ENCODE measurements around the gene THRSP. TPM values are rescaled to one million over a fixed set of nuclear protein-coding genes. Genes with fewer than 3 reads are reported as not detected.
"Not testable (repeated sequence)": the region's sequence is repeated elsewhere in the genome, so short reads cannot be mapped to it uniquely, and the experiment has no call there.

The THRSP gene
- total RNA-seq, 2 experiments from 2014 or later, result not detected

DNA sequence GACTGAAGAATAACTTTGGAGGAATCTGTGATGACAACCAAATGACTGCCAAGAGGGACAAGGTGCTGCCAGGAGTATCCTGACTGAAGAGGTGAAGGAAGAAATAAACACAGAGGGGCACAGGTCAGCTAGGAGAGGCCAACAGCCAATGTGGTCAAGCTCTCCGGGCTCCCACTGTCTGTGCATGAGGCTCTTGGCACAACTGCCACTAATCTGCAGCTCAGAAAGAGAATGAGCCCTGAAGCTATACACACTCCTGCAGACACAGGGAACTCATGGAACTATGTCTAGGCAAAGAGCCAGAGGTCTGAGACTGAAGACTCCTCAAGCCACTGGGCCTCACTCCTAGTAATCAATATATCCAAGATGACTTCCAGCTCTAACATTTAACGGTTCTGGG is 7.0 kb downstream of the THRSP start:
- H3K36me3 Mint-ChIP-seq, result peaks cover 21% of the 10 kb centered on the region
- H3K4me1 Mint-ChIP-seq, result peaks cover 11% of the 10 kb centered on the region
- H3K27ac Mint-ChIP-seq, result no peak overlapping the region
- H3K27me3 Mint-ChIP-seq, result no peaks in the 10 kb centered on the region
- no peaks in the 10 kb centered on the region for H3K9me3 Mint-ChIP-seq
- DNase-seq, result no peak
- no peak overlapping the region for H3K4me3 Mint-ChIP-seq

DNA sequence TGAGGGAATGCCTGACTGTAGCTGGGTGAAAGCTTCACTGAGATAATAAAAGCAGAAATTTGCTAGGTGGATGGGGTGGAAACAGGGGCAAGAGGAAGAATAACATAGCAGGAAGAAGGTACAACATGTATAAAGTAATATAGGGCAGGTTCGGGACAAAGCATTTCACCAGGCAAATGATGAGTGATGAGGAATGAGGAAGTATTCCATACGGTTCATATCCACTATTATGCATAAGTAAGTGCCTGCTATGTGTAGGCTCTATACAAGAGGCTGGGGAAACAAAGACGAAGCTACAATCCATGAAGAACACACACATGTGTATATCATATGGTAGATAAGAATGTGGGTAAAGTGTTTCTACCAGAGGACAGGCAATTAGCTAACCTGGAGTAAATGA is 8.1 kb downstream of the THRSP start:
- H3K36me3 Mint-ChIP-seq, result peaks cover 19% of the 10 kb centered on the region
- no peaks in the 10 kb centered on the region for H3K27me3 Mint-ChIP-seq

GRCh38 chr11:78072455-78072854 is 8.8 kb downstream of the THRSP start:
- Mint-ChIP-seq H3K27ac (no peak overlapping the region), H3K36me3 (peaks cover 14% of the 10 kb centered on the region), H3K4me1 (peaks cover 23% of the 10 kb centered on the region), H3K4me3 (no peak overlapping the region), H3K9me3 (no peaks in the 10 kb centered on the region), H3K27me3 (no peaks in the 10 kb centered on the region)
- no peak for DNase-seq

More for the DNA sequence above, 8.1 kb downstream of the THRSP start:
- H3K4me3 Mint-ChIP-seq, result no peak overlapping the region
- H3K9me3 Mint-ChIP-seq, result no peaks in the 10 kb centered on the region
- H3K27ac Mint-ChIP-seq, result no peak overlapping the region
- H3K4me1 Mint-ChIP-seq, result peaks cover 19% of the 10 kb centered on the region
- no peak for DNase-seq

DNA sequence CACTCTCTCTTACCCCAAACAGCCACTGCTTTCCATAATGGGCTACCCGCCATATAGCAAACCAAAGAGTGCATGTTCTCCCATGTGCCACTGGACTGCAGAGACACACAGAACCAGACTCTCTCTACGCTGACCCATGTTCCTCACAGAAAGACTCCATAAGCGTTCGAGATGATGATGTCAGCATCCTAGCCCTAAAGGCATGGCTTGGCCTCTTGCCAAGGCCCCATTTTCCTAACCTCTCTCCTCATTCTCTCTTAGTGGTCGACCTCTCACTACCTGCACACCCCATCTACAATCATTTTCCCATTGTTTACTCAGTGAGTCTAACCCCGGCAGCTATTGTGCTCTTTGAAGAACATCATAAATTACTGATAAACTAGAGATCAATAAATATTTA is 11.1 kb downstream of the THRSP start:
- DNase-seq, result no peak
- Mint-ChIP-seq H3K4me1 (peaks cover 33% of the 10 kb centered on the region), H3K9me3 (no peaks in the 10 kb centered on the region), H3K4me3 (no peak overlapping the region), H3K27ac (no peak overlapping the region), H3K27me3 (no peaks in the 10 kb centered on the region), H3K36me3 (peaks cover 10% of the 10 kb centered on the region)

- Mint-ChIP-seq H3K27me3 (no peaks in the 10 kb centered on the region), H3K9me3 (no peaks in the 10 kb centered on the region), H3K4me1 (peaks cover 45% of the 10 kb centered on the region), H3K4me3 (peak overlapping the region; percentile 11), H3K36me3 (peaks cover 9% of the 10 kb centered on the region), H3K27ac (peak overlapping the region; percentile 2)
- no peak for DNase-seq
Observed at GRCh38 chr11:78076733-78077403, 13.2 kb downstream of the THRSP start.

- H3K27ac Mint-ChIP-seq, H3K9me3 Mint-ChIP-seq: not testable (repeated sequence)
- peaks cover 45% of the 10 kb centered on the region for H3K4me1 Mint-ChIP-seq
Observed at GRCh38 chr11:78077592-78077991, 13.9 kb downstream of the THRSP start.

GRCh38 chr11:78078218-78079167 is 14.8 kb downstream of the THRSP start:
- Mint-ChIP-seq H3K4me3 (peak overlapping the region; percentile 90), H3K9me3 (no peaks in the 10 kb centered on the region), H3K36me3 (peaks cover 4% of the 10 kb centered on the region), H3K4me1 (peaks cover 44% of the 10 kb centered on the region), H3K27ac (peak overlapping the region; percentile 91), H3K27me3 (no peaks in the 10 kb centered on the region)
- DNase-seq, result no peak

More at GRCh38 chr11:78077592-78077991, 13.9 kb downstream of the THRSP start:
- H3K36me3 Mint-ChIP-seq, DNase-seq, H3K27me3 Mint-ChIP-seq: not testable (repeated sequence)
- peak overlapping the region; percentile 90 for H3K4me3 Mint-ChIP-seq

DNA sequence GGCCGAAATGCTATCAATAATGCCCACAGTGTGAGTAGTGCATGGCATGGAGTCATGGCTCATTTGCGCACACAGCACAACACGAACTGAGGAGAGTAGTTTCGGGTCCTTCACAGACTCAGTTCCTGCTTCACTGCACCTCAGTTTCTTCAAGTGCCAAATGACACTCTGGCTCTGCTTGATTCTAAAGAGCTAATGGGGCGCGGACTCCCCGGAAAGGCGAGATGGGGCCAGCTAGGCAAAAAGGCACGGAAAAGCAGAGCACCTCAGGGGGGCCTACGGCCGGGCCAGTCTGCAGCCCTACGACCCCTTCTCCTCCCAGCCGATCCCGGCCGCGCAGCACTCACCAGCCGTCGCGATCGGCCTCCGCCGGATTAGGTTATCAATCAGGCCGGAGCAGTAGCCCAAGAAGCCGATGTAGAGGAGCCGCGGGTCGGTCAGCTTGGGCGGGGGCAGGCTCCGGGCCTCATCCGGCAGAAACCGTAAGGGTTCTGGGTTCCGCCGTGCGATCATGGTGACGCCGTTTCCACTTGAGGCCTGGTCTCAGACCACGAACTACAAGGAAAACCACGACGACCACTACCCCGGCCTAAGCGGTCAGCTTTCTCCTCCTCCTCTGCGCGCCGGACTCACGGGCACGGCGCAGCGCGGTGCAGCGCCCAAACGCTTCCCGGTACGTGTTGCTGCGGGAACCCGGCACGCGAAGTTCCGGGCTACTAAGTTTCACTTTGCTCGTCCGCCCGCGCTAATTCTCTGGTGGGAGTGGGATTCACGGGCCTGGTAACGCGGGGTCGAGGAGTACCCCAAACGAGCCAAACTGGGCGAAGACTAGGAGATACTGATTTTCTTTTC is 15.8 kb downstream of the THRSP start, which contains the start of gene NDUFC2:
Gene NDUFC2, minus strand, starts transcription at position 631 of the 852 bp plus-strand sequence. Its CDS starts 118 bp downstream, at position 513.
- H3K27me3 Mint-ChIP-seq, result no peaks in the 10 kb centered on the region
- peak within 1 kb of the TSS; percentile 91 for H3K27ac Mint-ChIP-seq
- H3K36me3 Mint-ChIP-seq, result peaks cover 3% of the 10 kb centered on the region
- peak within 1 kb of the TSS; percentile 90 for H3K4me3 Mint-ChIP-seq
- peaks cover 41% of the 10 kb centered on the region for H3K4me1 Mint-ChIP-seq
- H3K9me3 Mint-ChIP-seq, result no peaks in the 10 kb centered on the region
- DNase-seq, result peak; percentile 72

- H3K4me1 Mint-ChIP-seq, result peaks cover 37% of the 10 kb centered on the region
- H3K9me3 Mint-ChIP-seq, result no peaks in the 10 kb centered on the region
- no peaks in the 10 kb centered on the region for H3K27me3 Mint-ChIP-seq
- H3K36me3 Mint-ChIP-seq, result peaks cover 3% of the 10 kb centered on the region
- H3K4me3 Mint-ChIP-seq, result peak overlapping the region; percentile 90
- peak overlapping the region; percentile 91 for H3K27ac Mint-ChIP-seq
- no peak for DNase-seq
Observed at GRCh38 chr11:78080084-78080817, 16.6 kb downstream of the THRSP start.

DNA sequence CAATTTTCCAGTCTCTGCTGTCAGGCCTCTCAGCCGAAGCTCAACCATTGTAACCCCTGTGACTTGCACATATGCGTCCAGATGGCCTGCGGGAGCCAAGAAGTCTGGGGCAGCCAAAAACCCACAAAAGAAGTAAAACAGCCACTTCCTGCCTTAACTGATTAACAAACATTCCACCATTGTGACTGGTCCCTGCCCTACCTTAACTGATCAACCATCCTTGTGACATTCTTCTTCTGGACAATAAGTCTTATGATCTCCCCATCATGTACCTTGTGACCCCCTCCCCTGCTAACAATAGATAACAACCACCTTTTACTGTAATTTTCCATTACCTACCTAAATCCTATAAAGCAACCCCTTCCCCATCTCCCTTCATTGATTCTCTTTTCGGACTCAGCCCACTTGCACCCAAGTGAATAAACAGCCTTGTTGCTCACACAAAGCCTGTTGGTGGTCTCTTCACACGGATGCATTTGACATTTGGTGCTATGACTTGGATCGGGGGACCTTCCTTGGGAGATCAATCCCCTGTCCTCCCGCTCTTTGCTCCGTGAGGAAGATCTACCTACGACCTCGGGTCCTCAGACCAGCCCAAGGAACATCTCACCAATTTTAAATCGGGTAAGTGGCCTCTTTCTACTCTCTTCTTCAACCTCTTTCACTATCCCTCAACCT is 17.3 kb downstream of the THRSP start:
- H3K4me3 Mint-ChIP-seq, result peak overlapping the region; percentile 42
- no peaks in the 10 kb centered on the region for H3K27me3 Mint-ChIP-seq
- H3K9me3 Mint-ChIP-seq, result no peaks in the 10 kb centered on the region
- H3K36me3 Mint-ChIP-seq, result peaks cover 3% of the 10 kb centered on the region
- DNase-seq, result no peak
- H3K27ac Mint-ChIP-seq, result peak overlapping the region; percentile 39
- peaks cover 34% of the 10 kb centered on the region for H3K4me1 Mint-ChIP-seq

- no peak for DNase-seq
Observed at GRCh38 chr11:78081583-78081982, 17.9 kb downstream of the THRSP start.

GRCh38 chr11:78082146-78082545 is 18.5 kb downstream of the THRSP start:
- H3K4me3 Mint-ChIP-seq, result no peak overlapping the region
- no peak for DNase-seq
- H3K9me3 Mint-ChIP-seq, result no peaks in the 10 kb centered on the region
- H3K4me1 Mint-ChIP-seq, result peaks cover 27% of the 10 kb centered on the region
- H3K27ac Mint-ChIP-seq, result no peak overlapping the region
- peaks cover 3% of the 10 kb centered on the region for H3K36me3 Mint-ChIP-seq
- no peaks in the 10 kb centered on the region for H3K27me3 Mint-ChIP-seq

More at GRCh38 chr11:78081583-78081982, 17.9 kb downstream of the THRSP start:
- H3K4me1 Mint-ChIP-seq, result peaks cover 30% of the 10 kb centered on the region
- H3K4me3 Mint-ChIP-seq, result peak overlapping the region; percentile 42
- no peaks in the 10 kb centered on the region for H3K9me3 Mint-ChIP-seq
- H3K27ac Mint-ChIP-seq, result peak overlapping the region; percentile 39
- no peaks in the 10 kb centered on the region for H3K27me3 Mint-ChIP-seq
- H3K36me3 Mint-ChIP-seq, result peaks cover 3% of the 10 kb centered on the region

GRCh38 chr11:78083021-78083420 is 19.4 kb downstream of the THRSP start:
- no peak for DNase-seq
- peaks cover 3% of the 10 kb centered on the region for H3K36me3 Mint-ChIP-seq
- H3K27ac Mint-ChIP-seq, result no peak overlapping the region
- H3K4me3 Mint-ChIP-seq, result no peak overlapping the region
- peaks cover 19% of the 10 kb centered on the region for H3K4me1 Mint-ChIP-seq
- H3K27me3 Mint-ChIP-seq, result no peaks in the 10 kb centered on the region
- H3K9me3 Mint-ChIP-seq, result no peaks in the 10 kb centered on the region
